ENCODE data around the gene NTRK3. TPM values are rescaled to one million over a fixed set of nuclear protein-coding genes. Genes with fewer than 3 reads are reported as not detected.

Gene NTRK3
- total and polyA plus RNA-seq, 2 donors (not counting 3 experiments of a cell fraction or from before 2014, with no cell fraction given), result not detected

- FAIRE-seq (no peak), DNase-seq (ENCODE audit: low read depth, low spot score) (no peak)
- Histone ChIP-seq H3K36me3 (ENCODE audit: control insufficient read depth in 2 of 2, extremely low read depth in 1 of 2, insufficient read depth in 2 of 2, low read length in 2 of 2) (no peaks in the 10 kb centered on the region), H3K4me2 (ENCODE audit: insufficient read depth, low read length) (no peak overlapping the region), H4K20me1 (replicated peaks; ENCODE audit: control insufficient read depth, extremely low read depth, insufficient read depth, low read length) (no peaks in the 10 kb centered on the region), H3K4me3 (replicated peaks in 1 of 3; ENCODE audit: insufficient read depth in 1 of 3, low read depth in 1 of 3, low read length in 3 of 3) (no peak overlapping the region), H3K9ac (replicated peaks; ENCODE audit: extremely low read depth, insufficient read depth, low read length) (no peak overlapping the region), H3K27ac (ENCODE audit: insufficient read depth, low read depth, low read length) (no peak overlapping the region), H2AFZ (ENCODE audit: low read depth, low read length) (no peak overlapping the region), H3K4me1 (ENCODE audit: control insufficient read depth, extremely low read depth, insufficient read depth, low read length) (no peaks in the 10 kb centered on the region), H3K79me2 (ENCODE audit: control insufficient read depth, insufficient read depth, low read length) (no peaks in the 10 kb centered on the region), H3K9me1 (replicated peaks; ENCODE audit: control insufficient read depth, extremely low read depth, insufficient read depth, low read length) (no peaks in the 10 kb centered on the region), H3K9me3 (replicated peaks; ENCODE audit: control insufficient read depth, insufficient read depth, low read length) (peaks cover 5% of the 10 kb centered on the region), H3K27me3 (ENCODE audit: control insufficient read depth in 2 of 2, insufficient read depth in 2 of 2, low read length in 2 of 2) (no peaks in the 10 kb centered on the region)
- BruUV-seq (replicated peaks), result no TSS peak
- intact Hi-C loops (cut with micrococcal nuclease), result no loop called here
- dilution Hi-C loops (cut with MboI; ENCODE audit: extremely low pct_ligation_motif_present, low sequenced_read_pairs), result no loop called here
- ChIA-PET POLR2A (no interaction called here), CTCF (no interaction called here)
- no peak for TF ChIP-seq POLR2AphosphoS5 (IDR thresholded peaks at IDR 0.05; ENCODE audit: insufficient read depth, low read depth, low read length)
- no peak for TF ChIP-seq JUN (IDR thresholded peaks at IDR 0.05; ENCODE audit: borderline replicate concordance, insufficient read depth, insufficient read length, low read depth)
- TF ChIP-seq MAX (IDR thresholded peaks at IDR 0.05; ENCODE audit: insufficient read depth, insufficient read length), result no peak
- no peak for TF ChIP-seq POLR2A (IDR thresholded peaks at IDR 0.05; ENCODE audit: low read depth, low read length)
- no peak for TF ChIP-seq EZH2 (IDR thresholded peaks at IDR 0.05; ENCODE audit: borderline replicate concordance, low read depth, low read length, severe bottlenecking)
- TF ChIP-seq FOS (IDR thresholded peaks at IDR 0.05; ENCODE audit: borderline replicate concordance, insufficient read depth, low read length), result no peak
- no peak for TF ChIP-seq GATA2 (IDR thresholded peaks at IDR 0.05; ENCODE audit: insufficient read depth, insufficient read length, low read depth, low read length)
Observed at GRCh38 chr15:87962428-87962827, 294.1 kb downstream of the NTRK3 start.

DNA sequence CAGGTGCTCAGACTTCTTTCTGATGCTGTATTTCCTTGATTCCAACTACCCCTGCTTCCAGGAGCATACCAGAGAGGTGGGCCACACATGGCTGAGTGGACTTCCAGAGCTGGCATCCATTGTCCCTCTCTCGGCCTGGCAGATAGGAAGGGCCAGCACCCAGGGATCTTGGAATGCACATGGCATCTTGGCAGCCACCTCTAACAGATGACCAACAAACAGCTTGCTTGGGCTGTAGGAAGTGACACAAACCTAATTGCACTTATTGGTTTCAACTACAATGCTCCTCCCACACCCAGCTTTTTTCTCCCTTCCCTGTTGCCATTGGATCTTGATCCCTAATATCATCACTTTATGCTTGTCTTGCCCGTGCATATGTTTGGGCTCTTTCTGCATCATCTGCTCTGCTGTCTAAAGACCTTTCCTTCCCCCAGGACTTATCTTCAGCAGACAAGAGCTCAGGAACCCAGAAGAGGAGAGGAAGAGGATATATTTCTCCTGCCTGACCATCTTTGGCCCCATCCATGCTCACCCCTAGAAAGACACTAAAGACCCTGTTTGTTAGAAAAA is 294.6 kb downstream of the NTRK3 start:
- Histone ChIP-seq H3K4me2 (ENCODE audit: insufficient read depth, low read length) (no peak overlapping the region), H3K27me3 (ENCODE audit: control insufficient read depth in 2 of 2, insufficient read depth in 2 of 2, low read length in 2 of 2) (no peaks in the 10 kb centered on the region), H3K9me1 (replicated peaks; ENCODE audit: control insufficient read depth, extremely low read depth, insufficient read depth, low read length) (no peaks in the 10 kb centered on the region), H3K4me1 (ENCODE audit: control insufficient read depth, extremely low read depth, insufficient read depth, low read length) (no peaks in the 10 kb centered on the region), H3K27ac (ENCODE audit: insufficient read depth, low read depth, low read length) (no peak overlapping the region), H3K79me2 (ENCODE audit: control insufficient read depth, insufficient read depth, low read length) (no peaks in the 10 kb centered on the region), H3K36me3 (ENCODE audit: control insufficient read depth in 2 of 2, extremely low read depth in 1 of 2, insufficient read depth in 2 of 2, low read length in 2 of 2) (no peaks in the 10 kb centered on the region), H3K9me3 (replicated peaks; ENCODE audit: control insufficient read depth, insufficient read depth, low read length) (peaks cover 4% of the 10 kb centered on the region), H4K20me1 (replicated peaks; ENCODE audit: control insufficient read depth, extremely low read depth, insufficient read depth, low read length) (no peaks in the 10 kb centered on the region), H3K4me3 (replicated peaks in 1 of 3; ENCODE audit: insufficient read depth in 1 of 3, low read depth in 1 of 3, low read length in 3 of 3) (no peak overlapping the region), H3K9ac (replicated peaks; ENCODE audit: extremely low read depth, insufficient read depth, low read length) (no peak overlapping the region), H2AFZ (ENCODE audit: low read depth, low read length) (no peak overlapping the region)
- POLR2A ChIA-PET, result no interaction called here
- DNase-seq (ENCODE audit: low read depth, low spot score), result no peak
- dilution Hi-C loops (cut with MboI; ENCODE audit: extremely low pct_ligation_motif_present, low sequenced_read_pairs) (no loop called here), intact Hi-C loops (cut with micrococcal nuclease) (no loop called here)
- TF ChIP-seq POLR2A (IDR thresholded peaks at IDR 0.05; ENCODE audit: low read depth, low read length), result no peak
- no peak for TF ChIP-seq GATA2 (IDR thresholded peaks at IDR 0.05; ENCODE audit: insufficient read depth, insufficient read length, low read depth, low read length)
- TF ChIP-seq MYC (IDR thresholded peaks at IDR 0.05; ENCODE audit: low read depth, low read length), result no peak
- TF ChIP-seq JUN (IDR thresholded peaks at IDR 0.05; ENCODE audit: borderline replicate concordance, insufficient read depth, insufficient read length, low read depth), result no peak
- TF ChIP-seq MAX (IDR thresholded peaks at IDR 0.05; ENCODE audit: insufficient read depth, insufficient read length), result no peak
- no peak for TF ChIP-seq CTCF (IDR thresholded peaks at IDR 0.05; ENCODE audit: extremely low read depth in 1 of 2, insufficient read depth in 1 of 2, low read depth in 1 of 2, low read length in 2 of 2)
- TF ChIP-seq FOS (IDR thresholded peaks at IDR 0.05; ENCODE audit: borderline replicate concordance, insufficient read depth, low read length), result no peak
- TF ChIP-seq POLR2AphosphoS5 (IDR thresholded peaks at IDR 0.05; ENCODE audit: insufficient read depth, low read depth, low read length), result no peak
- CTCF ChIA-PET, result no interaction called here
- no TSS peak for BruUV-seq (replicated peaks)
- FAIRE-seq, result no peak

Data from endothelial cell of umbilical vein (primary cell).